Adipose tissue (tissue), 3 donors: Measurements from ENCODE around the gene MCM5. TPM values are rescaled to one million over a fixed set of nuclear protein-coding genes. Genes with fewer than 3 reads are reported as not detected.
"Not testable (repeated sequence)": the region's sequence is repeated elsewhere in the genome, so short reads cannot be mapped to it uniquely, and the experiment has no call there.

ENCODE experiments used
- H3K27ac ChIP-seq: one replicate; pipeline ENCODE4 v1.5.1; 2013; ENCODE audit warnings: low read depth, low read length
- WGBS, 3 donors: extraction: QIAGEN DNeasy Blood & Tissue Kit; methylation state at CpG; one replicate each; pipeline ENCODE4 v1.1.7; 2013; 5-methylcytosine and 5-hydroxymethylcytosine counted together
- polyA plus RNA-seq, 3 donors: library from polyadenylated mRNA; stranded (reverse); fragments of 200-250 nt; gene quantifications; one replicate each; pipeline ENCODE4 v1.2.3, GENCODE V29; 2013
- donor health status: healthy with polysubstance abuse.
- donor health status: Bipolar disorder and iron deficiency.
- donor health status: healthy.

Gene MCM5
- polyA plus RNA-seq, 3 donors = 8.7 to 12.1 (median 11.2) TPM

GRCh38 chr22:35422145-35422544 lies 22.2 kb downstream of the MCM5 start:
- 93 to 95% (median 93%) methylated on average over 4 of the region's 4 CpGs for WGBS, 3 donors
- no peak overlapping the region for H3K27ac ChIP-seq

GRCh38 chr22:35422936-35423335 lies 23.0 kb downstream of the MCM5 start:
- H3K27ac ChIP-seq = no peak overlapping the region
- WGBS, 3 donors = 94 to 97% (median 96%) methylated on average over 9 of the region's 9 CpGs

- no peak overlapping the region for H3K27ac ChIP-seq
- 93 to 97% (median 96%) methylated on average over 26 of the region's 26 CpGs for WGBS, 3 donors
Observed at GRCh38 chr22:35424081-35424480, 24.1 kb downstream of the MCM5 start.

GRCh38 chr22:35424761-35425160 lies 24.8 kb downstream of the MCM5 start:
- no peak overlapping the region for H3K27ac ChIP-seq
- WGBS, 3 donors = 81 to 90% (median 88%) methylated on average over 7 of the region's 7 CpGs

GRCh38 chr22:35425546-35425945 lies 25.6 kb downstream of the MCM5 start:
- WGBS, 3 donors = 86 to 93% (median 87%) methylated on average over 7 of the region's 7 CpGs
- H3K27ac ChIP-seq = no peak overlapping the region

GRCh38 chr22:35425971-35426800 lies 26.2 kb downstream of the MCM5 start:
- 85 to 90% (median 90%) methylated on average over 11 of the region's 11 CpGs for WGBS, 3 donors
- H3K27ac ChIP-seq = no peak overlapping the region

GRCh38 chr22:35426801-35427140 lies 26.8 kb downstream of the MCM5 start:
- 86 to 90% (median 87%) methylated on average over 5 of the region's 5 CpGs for WGBS, 3 donors
- no peak overlapping the region for H3K27ac ChIP-seq

GRCh38 chr22:35430897-35431322 lies 31.0 kb downstream of the MCM5 start:
- no peak overlapping the region for H3K27ac ChIP-seq
- WGBS, 3 donors = 16 to 30% (median 22%) methylated on average over 14 of the region's 14 CpGs

- WGBS, 3 donors = 89 to 96% (median 93%) methylated on average over 12 of the region's 12 CpGs
- no peak overlapping the region for H3K27ac ChIP-seq
Observed at GRCh38 chr22:35431483-35432227, 31.7 kb downstream of the MCM5 start.

GRCh38 chr22:35432228-35432905 lies 32.4 kb downstream of the MCM5 start:
- 95 to 96% (median 96%) methylated on average over 13 of the region's 13 CpGs for WGBS, 3 donors
- no peak overlapping the region for H3K27ac ChIP-seq

GRCh38 chr22:35434061-35434710 lies 34.2 kb downstream of the MCM5 start:
- WGBS, 3 donors = 93 to 98% (median 96%) methylated on average over 5 of the region's 5 CpGs

GRCh38 chr22:35435201-35435740 lies 35.3 kb downstream of the MCM5 start:
- WGBS, 3 donors = 78 to 86% (median 78%) methylated on average over 8 of the region's 8 CpGs
- no peak overlapping the region for H3K27ac ChIP-seq

More at GRCh38 chr22:35434061-35434710, 34.2 kb downstream of the MCM5 start:
- no peak overlapping the region for H3K27ac ChIP-seq

GRCh38 chr22:35436421-35436820 lies 36.5 kb downstream of the MCM5 start:
- no peak overlapping the region for H3K27ac ChIP-seq
- WGBS, 3 donors = 73 to 82% (median 82%) methylated on average over 5 of the region's 5 CpGs

GRCh38 chr22:35437049-35437448 lies 37.1 kb downstream of the MCM5 start:
- 83 to 95% (median 91%) methylated on average over 2 of the region's 2 CpGs for WGBS, 3 donors
- no peak overlapping the region for H3K27ac ChIP-seq

GRCh38 chr22:35438673-35439364 lies 38.9 kb downstream of the MCM5 start:
- H3K27ac ChIP-seq = not testable (repeated sequence)
- WGBS, 3 donors = 60 to 80% (median 65%) methylated on average over 3 of the region's 3 CpGs

GRCh38 chr22:35439365-35439717 lies 39.4 kb downstream of the MCM5 start:
- 83 to 100% (median 86%) methylated on average over 1 of the region's 1 CpG for WGBS, 3 donors

GRCh38 chr22:35440129-35440528 lies 40.2 kb downstream of the MCM5 start:
- no peak overlapping the region for H3K27ac ChIP-seq
- WGBS, 3 donors = 62 to 73% (median 73%) methylated on average over 3 of the region's 3 CpGs

More at GRCh38 chr22:35439365-35439717, 39.4 kb downstream of the MCM5 start:
- H3K27ac ChIP-seq = no peak overlapping the region
